ENCODE results near the gene NDUFS8.

- no peak for TF ChIP-seq CTCF (IDR thresholded peaks at IDR 0.05; ENCODE audit: poor library complexity, severe bottlenecking)
- no peak for TF ChIP-seq EP300 (conservative IDR thresholded peaks at IDR 0.05; ENCODE audit: poor library complexity, severe bottlenecking)
- no peak for TF ChIP-seq MXI1 (conservative IDR thresholded peaks at IDR 0.05; ENCODE audit: poor library complexity, severe bottlenecking)
Measured at GRCh38 chr11:68051191-68052136, 21.0 kb downstream of the NDUFS8 start.

Measured in neural cell (in vitro differentiated cells).